Measurements from ENCODE around the gene MTTP.
A peak's percentile ranks its signal among the peaks of the same experiment; 100 is the strongest.

The MTTP gene

DNA sequence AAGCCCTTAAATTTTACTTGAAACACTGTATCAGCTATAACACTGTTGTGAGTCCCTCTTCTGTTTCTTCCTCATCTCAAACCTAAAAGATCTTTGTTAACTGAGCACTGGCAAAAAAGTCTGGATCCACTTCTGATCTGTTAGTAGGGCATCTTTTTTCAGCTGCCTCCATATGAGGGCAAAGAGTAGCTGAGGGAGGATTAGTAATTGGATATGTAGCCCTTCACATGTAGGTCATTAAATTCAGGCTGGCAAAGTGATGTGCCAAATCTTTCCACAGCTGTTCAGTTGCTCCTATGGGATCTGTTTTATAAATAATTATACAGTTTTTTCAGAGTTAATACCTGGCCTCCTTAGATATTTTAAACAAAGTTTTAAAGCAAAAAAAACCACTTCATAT, 9.7 kb upstream of the MTTP start:
- no peaks in the 10 kb centered on the region for H4K20me1 ChIP-seq (ENCODE audit: insufficient read depth, low read length)
- no peaks in the 10 kb centered on the region for H3K79me2 ChIP-seq (ENCODE audit: insufficient read depth, low read length)
- no peaks in the 10 kb centered on the region for H3K9me3 ChIP-seq (ENCODE audit: low read length)
- no peak overlapping the region for H3K27ac ChIP-seq (ENCODE audit: low read depth, low read length, poor library complexity, severe bottlenecking)
- no peaks in the 10 kb centered on the region for H3K36me3 ChIP-seq (ENCODE audit: insufficient read depth, low read length)
- H2AFZ ChIP-seq (ENCODE audit: low read length) = peak overlapping the region; percentile 76; the same call in 1 of the 2 replicates
- H3K9ac ChIP-seq (ENCODE audit: low read length) = no peak overlapping the region
- H3F3A ChIP-seq (ENCODE audit: insufficient read depth, low read length) = 0 out of 2 replicates have a peak, but pooled peaks cover 5% of the 10 kb centered on the region
- no peaks in the 10 kb centered on the region for H3K9me2 ChIP-seq (ENCODE audit: low read depth, low read length)
- H3K4me2 ChIP-seq (ENCODE audit: low read length) = no peak overlapping the region
- no peaks in the 10 kb centered on the region for H3K27me3 ChIP-seq (ENCODE audit: insufficient read depth, low read length)
- no peak for TF ChIP-seq EZH2 (IDR thresholded peaks at IDR 0.05; ENCODE audit: borderline replicate concordance, low read length)
- no peak for TF ChIP-seq CTCF (IDR thresholded peaks at IDR 0.05; ENCODE audit: low read length)
- no peak overlapping the region for H3K4me3 ChIP-seq (ENCODE audit: low read depth, low read length, poor library complexity, severe bottlenecking)
- H3K4me1 ChIP-seq (ENCODE audit: insufficient read depth, low read length, severe bottlenecking) = peaks cover 16% of the 10 kb centered on the region

- Histone ChIP-seq H3K27ac (ENCODE audit: low read depth, low read length, poor library complexity, severe bottlenecking) (peak overlapping the region; percentile 15), H3K4me3 (ENCODE audit: low read depth, low read length, poor library complexity, severe bottlenecking) (no peak overlapping the region), H3K4me1 (ENCODE audit: insufficient read depth, low read length, severe bottlenecking) (peaks cover 40% of the 10 kb centered on the region), H3K9me3 (ENCODE audit: low read length) (no peaks in the 10 kb centered on the region), H3K79me2 (ENCODE audit: insufficient read depth, low read length) (no peaks in the 10 kb centered on the region), H3K27me3 (ENCODE audit: insufficient read depth, low read length) (no peaks in the 10 kb centered on the region), H2AFZ (ENCODE audit: low read length) (no peak overlapping the region), H3F3A (ENCODE audit: insufficient read depth, low read length) (no peaks in the 10 kb centered on the region), H3K4me2 (ENCODE audit: low read length) (no peak overlapping the region), H3K36me3 (ENCODE audit: insufficient read depth, low read length) (no peaks in the 10 kb centered on the region), H4K20me1 (ENCODE audit: insufficient read depth, low read length) (no peaks in the 10 kb centered on the region), H3K9me2 (ENCODE audit: low read depth, low read length) (no peaks in the 10 kb centered on the region), H3K9ac (ENCODE audit: low read length) (no peak overlapping the region)
- TF ChIP-seq EZH2 (IDR thresholded peaks at IDR 0.05; ENCODE audit: borderline replicate concordance, low read length) (no peak), CTCF (IDR thresholded peaks at IDR 0.05; ENCODE audit: low read length) (no peak)
Measured at GRCh38 chr4:99571883-99572282, 2.7 kb upstream of the MTTP start.

- TF ChIP-seq EZH2 (IDR thresholded peaks at IDR 0.05; ENCODE audit: borderline replicate concordance, low read length) (no peak), CTCF (IDR thresholded peaks at IDR 0.05; ENCODE audit: low read length) (no peak)
- Histone ChIP-seq H2AFZ (ENCODE audit: low read length) (no peak overlapping the region), H4K20me1 (ENCODE audit: insufficient read depth, low read length) (no peaks in the 10 kb centered on the region), H3K4me3 (ENCODE audit: low read depth, low read length, poor library complexity, severe bottlenecking) (no peak overlapping the region), H3K27ac (ENCODE audit: low read depth, low read length, poor library complexity, severe bottlenecking) (peak overlapping the region; percentile 15), H3F3A (ENCODE audit: insufficient read depth, low read length) (no peaks in the 10 kb centered on the region), H3K4me2 (ENCODE audit: low read length) (0 out of 2 replicates have a peak overlapping the region, but pooled peaks have one; percentile 21), H3K4me1 (ENCODE audit: insufficient read depth, low read length, severe bottlenecking) (peaks cover 40% of the 10 kb centered on the region), H3K36me3 (ENCODE audit: insufficient read depth, low read length) (no peaks in the 10 kb centered on the region), H3K27me3 (ENCODE audit: insufficient read depth, low read length) (no peaks in the 10 kb centered on the region), H3K9me2 (ENCODE audit: low read depth, low read length) (no peaks in the 10 kb centered on the region), H3K79me2 (ENCODE audit: insufficient read depth, low read length) (no peaks in the 10 kb centered on the region), H3K9me3 (ENCODE audit: low read length) (no peaks in the 10 kb centered on the region), H3K9ac (ENCODE audit: low read length) (no peak overlapping the region)
Measured at GRCh38 chr4:99572527-99573240, 1.9 kb upstream of the MTTP start.

All from OCI-LY1 (cell line).